Stimulated activated CD4-positive, alpha-beta T cell treated with anti-CD3 and anti-CD28 coated beads, Interleukin-15, amount 100 ng/mL, for 24 hours (primary cell): ENCODE measurements around the gene STMND1.

Source experiments
- DNase-seq: peaks from one replicate; pipeline ENCODE4 v3.0.0-alpha.2; 2020

Gene STMND1

DNA sequence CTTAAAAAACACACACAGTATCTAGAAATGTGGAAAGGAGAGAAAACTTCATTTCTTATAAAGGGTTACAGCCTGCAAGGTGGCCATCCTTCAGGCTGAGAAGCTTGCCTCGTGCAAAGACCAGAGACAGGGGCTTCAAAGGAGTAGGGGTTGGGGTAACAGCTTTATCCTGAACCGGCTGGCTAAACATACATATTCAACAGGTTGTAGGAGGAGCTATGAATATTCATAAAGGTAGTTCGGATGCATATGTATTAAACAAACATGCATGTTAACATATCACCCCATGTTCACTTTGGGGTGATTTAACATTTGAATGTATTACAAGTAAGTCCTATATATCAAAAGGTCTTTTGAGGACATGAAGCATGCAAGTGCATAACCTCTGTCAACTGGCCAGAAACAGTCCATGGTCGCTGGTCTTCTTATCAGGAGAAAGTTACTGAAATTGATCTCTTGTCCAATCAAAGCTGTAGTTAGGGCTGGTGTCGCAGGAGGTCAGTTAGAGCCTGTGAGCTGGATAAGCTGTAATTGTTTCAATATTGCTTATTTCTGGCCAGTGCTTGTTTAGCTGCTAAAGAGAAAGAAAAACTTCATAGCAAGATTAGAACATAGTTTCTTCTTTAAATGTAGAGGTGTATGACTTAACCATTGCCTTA is 2.3 kb upstream of the STMND1 start:
- DNase-seq: no peak

GRCh38 chr6:17100806-17101205 is 1.0 kb upstream of the STMND1 start:
- no peak for DNase-seq

DNA sequence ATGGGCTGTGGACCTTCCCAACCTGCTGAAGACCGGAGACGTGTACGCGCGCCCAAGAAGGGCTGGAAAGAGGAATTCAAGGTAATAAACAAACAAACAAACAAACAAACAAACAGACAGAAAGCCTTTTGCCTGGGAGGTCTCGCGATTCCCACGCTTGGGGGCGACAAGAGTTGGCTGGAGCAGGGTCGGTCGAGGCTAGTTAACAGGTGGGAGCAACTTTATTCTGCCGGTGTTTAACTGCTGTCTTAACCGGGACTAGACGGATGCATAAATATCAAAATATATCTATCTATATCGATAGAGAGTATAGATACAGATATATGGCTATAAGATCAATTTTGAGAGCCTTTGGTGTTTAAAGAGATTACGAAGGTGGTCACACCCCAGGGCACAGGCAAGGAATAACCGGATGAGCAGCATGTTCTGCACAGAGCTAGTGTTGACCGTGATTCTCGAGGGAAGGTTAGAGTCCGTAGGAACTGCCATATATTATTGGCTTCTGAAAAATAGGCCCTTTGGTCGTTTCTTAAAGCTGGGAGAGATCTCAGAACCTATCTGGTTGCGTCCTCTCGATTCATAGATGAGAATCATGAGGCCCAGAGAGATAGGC is 514 bp downstream of the STMND1 start:
- no peak for DNase-seq

DNA sequence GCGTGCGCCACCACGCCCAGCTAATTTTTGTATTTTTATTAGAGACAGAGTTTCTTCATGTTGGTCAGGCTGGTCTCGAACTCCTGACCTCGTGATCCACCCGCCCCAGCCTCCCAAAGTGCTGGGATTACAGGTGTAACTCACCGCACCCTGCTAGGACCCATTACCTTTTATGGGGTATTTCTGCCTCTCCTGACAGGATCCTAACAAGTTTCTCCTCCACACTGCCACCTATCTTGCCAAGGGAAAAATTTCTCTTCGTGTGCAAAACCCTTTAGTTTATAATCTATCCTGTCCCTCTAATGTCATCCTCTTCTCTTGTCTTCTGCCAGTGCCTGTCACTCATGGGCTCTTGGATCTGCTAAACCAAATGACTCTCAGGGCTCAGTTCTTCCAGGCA is 1.9 kb downstream of the STMND1 start:
- no peak for DNase-seq

GRCh38 chr6:17107863-17108262 is 6.0 kb downstream of the STMND1 start:
- no peak for DNase-seq

GRCh38 chr6:17115251-17116116 is 13.6 kb downstream of the STMND1 start:
- no peak for DNase-seq

GRCh38 chr6:17116117-17116440 is 14.2 kb downstream of the STMND1 start:
- DNase-seq: no peak

DNA sequence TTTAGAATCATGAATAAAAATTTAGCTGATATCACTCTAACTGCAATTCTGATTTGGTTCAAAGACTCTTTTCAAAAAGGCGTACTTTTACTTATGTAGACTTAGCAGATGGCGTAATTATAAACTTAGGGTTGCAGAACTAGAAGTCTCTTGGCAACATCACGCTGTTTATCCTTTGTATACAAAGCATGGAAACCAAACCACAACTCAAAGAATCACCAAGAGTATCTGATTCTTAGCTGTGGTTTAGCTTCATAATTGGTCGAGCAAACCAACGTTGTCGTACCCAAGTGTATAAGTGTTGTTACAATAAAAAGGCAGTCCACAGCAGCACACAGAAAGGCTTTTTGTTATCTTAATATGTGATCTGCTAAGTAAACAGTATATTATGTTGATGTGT is 18.2 kb downstream of the STMND1 start:
- no peak for DNase-seq

DNA sequence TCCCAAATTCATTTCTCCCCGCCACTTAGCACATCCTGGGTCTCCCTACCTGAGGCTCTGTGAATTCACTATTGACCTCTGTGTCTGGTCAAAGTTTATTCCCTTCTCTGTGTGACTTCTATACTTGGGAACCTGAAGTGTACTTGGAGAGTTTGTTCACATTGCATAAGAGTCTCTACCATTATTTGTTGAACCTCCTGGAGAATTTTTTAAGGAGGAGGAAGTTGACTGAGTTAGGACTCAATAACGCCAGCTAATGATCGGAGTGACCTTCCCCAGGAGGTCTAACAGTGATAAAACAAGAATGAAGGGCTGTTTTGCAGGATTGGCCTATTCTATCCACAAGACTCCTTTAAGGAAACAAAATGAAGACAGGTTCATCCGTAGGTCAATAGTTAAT is 23.6 kb downstream of the STMND1 start:
- DNase-seq: no peak

- no peak for DNase-seq
Observed at GRCh38 chr6:17130786-17131185, 28.9 kb downstream of the STMND1 start.

DNA sequence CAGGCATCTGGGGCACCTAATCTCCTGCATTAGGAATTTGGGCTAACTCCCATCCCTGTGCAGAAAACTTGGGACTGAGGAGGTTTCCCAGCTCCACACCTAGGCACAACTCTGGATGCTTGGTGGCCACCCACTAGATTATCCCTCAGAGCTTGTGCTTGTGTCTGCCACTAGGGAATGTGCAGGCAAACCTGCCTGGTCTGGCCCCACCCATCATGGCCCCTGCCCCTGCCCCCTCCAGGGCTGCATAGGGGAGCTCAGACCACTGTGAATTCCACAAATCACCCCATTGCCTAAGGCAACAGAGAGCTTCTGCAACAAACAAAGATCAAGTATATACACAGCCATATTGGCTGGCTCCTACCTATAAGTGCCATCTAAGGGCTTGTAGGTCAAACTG is 31.1 kb downstream of the STMND1 start:
- DNase-seq: no peak

GRCh38 chr6:17138033-17138432 is 36.2 kb downstream of the STMND1 start:
- DNase-seq: no peak

DNA sequence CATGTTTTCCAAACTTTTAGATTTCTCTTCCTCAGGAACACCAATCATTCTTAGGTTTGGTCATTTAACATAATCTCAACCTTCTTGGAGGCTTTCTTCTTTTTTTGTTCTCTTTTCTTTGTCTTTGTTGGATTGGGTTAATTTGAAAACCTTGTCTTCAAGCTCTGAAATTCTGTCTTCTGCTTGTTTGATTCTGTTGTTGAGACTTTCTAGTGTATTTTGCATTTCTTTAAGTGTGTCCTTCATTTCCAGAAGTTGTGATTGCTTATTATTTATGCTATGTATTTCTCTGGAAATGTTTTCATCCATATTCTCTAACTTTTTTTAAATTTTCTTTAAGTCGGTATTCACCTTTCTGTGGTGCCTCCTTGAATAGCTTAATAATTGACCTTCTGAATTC is 42.2 kb downstream of the STMND1 start:
- DNase-seq: no peak

- no peak for DNase-seq
Observed at GRCh38 chr6:17149571-17149970, 47.7 kb downstream of the STMND1 start.

GRCh38 chr6:17150096-17150495 is 48.2 kb downstream of the STMND1 start:
- no peak for DNase-seq

DNA sequence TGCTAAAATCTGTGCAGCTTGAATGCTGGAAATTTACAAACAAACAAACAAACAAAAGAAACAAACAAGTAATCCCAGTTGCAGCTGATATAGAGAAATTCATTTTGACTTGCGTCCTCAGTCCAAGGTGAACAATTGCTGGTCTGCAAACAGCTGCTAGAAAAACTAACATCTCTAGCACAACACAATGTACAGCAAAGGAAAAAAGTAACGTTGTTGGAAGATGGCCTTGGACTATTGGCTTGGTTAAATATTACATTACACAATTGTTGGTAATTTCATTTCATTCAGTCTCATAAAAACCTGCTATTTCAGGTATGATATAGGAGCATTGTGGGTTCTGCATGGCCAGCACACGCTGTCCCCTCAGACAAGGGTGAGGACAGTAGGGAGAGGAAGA is 50.0 kb downstream of the STMND1 start:
- DNase-seq: no peak

DNA sequence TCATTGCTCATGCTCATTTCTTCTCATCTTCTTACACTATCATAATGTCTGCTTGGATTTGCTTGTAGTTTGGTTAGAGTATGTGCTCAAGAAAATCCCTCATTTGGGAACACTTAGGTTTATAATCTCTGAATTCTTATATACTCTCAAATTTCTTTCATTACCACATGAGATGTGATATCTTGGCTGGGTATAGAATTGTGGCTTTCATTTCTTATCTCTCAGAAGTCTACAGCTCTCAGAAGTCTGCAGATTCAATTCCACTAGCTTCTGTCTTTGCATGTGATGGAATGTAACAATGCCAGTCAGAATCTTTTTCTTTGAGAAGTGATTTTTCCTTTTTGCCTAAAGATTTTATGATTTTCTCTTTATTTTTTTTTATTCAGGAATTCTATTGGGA is 50.9 kb downstream of the STMND1 start:
- DNase-seq: no peak

- peak; percentile 70 for DNase-seq
Observed at GRCh38 chr6:17156112-17156921, 54.5 kb downstream of the STMND1 start.

GRCh38 chr6:17156966-17157365 is 55.1 kb downstream of the STMND1 start:
- no peak for DNase-seq

GRCh38 chr6:17157617-17158016 is 55.8 kb downstream of the STMND1 start:
- DNase-seq: no peak

- no peak for DNase-seq
Observed at GRCh38 chr6:17159240-17159639, 57.4 kb downstream of the STMND1 start.

- no peak for DNase-seq
Observed at GRCh38 chr6:17161076-17161475, 59.2 kb downstream of the STMND1 start.

DNA sequence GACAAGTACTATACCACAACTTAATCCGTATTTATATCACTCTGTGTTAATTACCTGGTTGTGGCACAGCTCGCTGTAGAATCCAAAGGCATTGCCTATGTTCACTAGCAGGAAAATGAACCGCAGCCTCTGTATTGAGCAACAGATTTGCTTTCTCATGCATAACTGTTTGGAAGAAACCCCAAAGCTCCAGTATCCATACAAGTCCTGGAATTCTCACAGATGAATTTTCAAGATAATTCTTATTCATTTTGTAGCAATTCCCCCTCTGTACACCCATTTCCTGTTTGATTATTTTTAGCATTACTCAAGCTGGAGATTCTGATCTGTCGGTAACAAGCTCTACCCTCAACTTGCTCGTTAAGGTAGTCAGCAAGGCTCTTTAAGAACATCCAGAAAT is 63.5 kb downstream of the STMND1 start:
- DNase-seq: no peak
